Progenitor cell of endocrine pancreas (in vitro differentiated cells): ENCODE measurements around the gene LOXL1. TPM values are rescaled to one million over a fixed set of nuclear protein-coding genes. Genes with fewer than 3 reads are reported as not detected.
"Not testable (repeated sequence)": the region's sequence is repeated elsewhere in the genome, so short reads cannot be mapped to it uniquely, and the experiment has no call there.

ENCODE experiments used
- DNase-seq: peaks from one replicate; pipeline ENCODE4 v3.0.0; 2021; ENCODE audit warnings: low spot score; ENCODE audit not compliant: unreplicated experiment
- H3K27ac Mint-ChIP-seq: 2 replicates; pipeline ENCODE4 v1.8.0; 2021; ENCODE audit warnings: mild to moderate bottlenecking, moderate library complexity, mixed read lengths
- H3K27me3 Mint-ChIP-seq: 2 replicates; pipeline ENCODE4 v1.8.0; 2021; ENCODE audit warnings: mixed read lengths
- H3K36me3 Mint-ChIP-seq: 2 replicates; pipeline ENCODE4 v1.8.0; 2022; ENCODE audit warnings: mixed read lengths; ENCODE audit not compliant: insufficient read depth
- H3K4me1 Mint-ChIP-seq: 2 replicates; pipeline ENCODE4 v1.8.0; 2021; ENCODE audit warnings: low read depth, mixed read lengths
- H3K4me3 Mint-ChIP-seq: 2 replicates; pipeline ENCODE4 v1.8.0; 2021; ENCODE audit warnings: low read depth, mild to moderate bottlenecking, moderate library complexity, mixed read lengths
- H3K9me3 Mint-ChIP-seq: 2 replicates; pipeline ENCODE4 v1.8.0; 2021; ENCODE audit warnings: low read depth, mixed read lengths
- total RNA-seq: library from RNA; stranded (reverse); gene quantifications from 2 replicates; pipeline ENCODE4 v1.2.1, GENCODE V29; 2021
- TF ChIP-seq, protein P1 (sequence below): fragments of 200-600 bp; sonication (generic); IDR thresholded peaks from one replicate; pipeline ENCODE4 v1.5.0; 2021; ENCODE audit warnings: antibody characterized with exemption, mild to moderate bottlenecking; ENCODE audit not compliant: unreplicated experiment

The LOXL1 gene
- total RNA-seq, 1 donor from 2014 or later, result 17.4 TPM

GRCh38 chr15:73965094-73965757, 39.0 kb downstream of the LOXL1 start:
- Mint-ChIP-seq H3K36me3 (no peaks in the 10 kb centered on the region), H3K4me3 (no peak overlapping the region), H3K4me1 (peaks cover 3% of the 10 kb centered on the region), H3K27ac (no peak overlapping the region), H3K9me3 (no peaks in the 10 kb centered on the region), H3K27me3 (peaks cover 7% of the 10 kb centered on the region)
- TF ChIP-seq, protein P1, sequence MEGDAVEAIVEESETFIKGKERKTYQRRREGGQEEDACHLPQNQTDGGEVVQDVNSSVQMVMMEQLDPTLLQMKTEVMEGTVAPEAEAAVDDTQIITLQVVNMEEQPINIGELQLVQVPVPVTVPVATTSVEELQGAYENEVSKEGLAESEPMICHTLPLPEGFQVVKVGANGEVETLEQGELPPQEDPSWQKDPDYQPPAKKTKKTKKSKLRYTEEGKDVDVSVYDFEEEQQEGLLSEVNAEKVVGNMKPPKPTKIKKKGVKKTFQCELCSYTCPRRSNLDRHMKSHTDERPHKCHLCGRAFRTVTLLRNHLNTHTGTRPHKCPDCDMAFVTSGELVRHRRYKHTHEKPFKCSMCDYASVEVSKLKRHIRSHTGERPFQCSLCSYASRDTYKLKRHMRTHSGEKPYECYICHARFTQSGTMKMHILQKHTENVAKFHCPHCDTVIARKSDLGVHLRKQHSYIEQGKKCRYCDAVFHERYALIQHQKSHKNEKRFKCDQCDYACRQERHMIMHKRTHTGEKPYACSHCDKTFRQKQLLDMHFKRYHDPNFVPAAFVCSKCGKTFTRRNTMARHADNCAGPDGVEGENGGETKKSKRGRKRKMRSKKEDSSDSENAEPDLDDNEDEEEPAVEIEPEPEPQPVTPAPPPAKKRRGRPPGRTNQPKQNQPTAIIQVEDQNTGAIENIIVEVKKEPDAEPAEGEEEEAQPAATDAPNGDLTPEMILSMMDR, result no peak
- no peak for DNase-seq

DNA sequence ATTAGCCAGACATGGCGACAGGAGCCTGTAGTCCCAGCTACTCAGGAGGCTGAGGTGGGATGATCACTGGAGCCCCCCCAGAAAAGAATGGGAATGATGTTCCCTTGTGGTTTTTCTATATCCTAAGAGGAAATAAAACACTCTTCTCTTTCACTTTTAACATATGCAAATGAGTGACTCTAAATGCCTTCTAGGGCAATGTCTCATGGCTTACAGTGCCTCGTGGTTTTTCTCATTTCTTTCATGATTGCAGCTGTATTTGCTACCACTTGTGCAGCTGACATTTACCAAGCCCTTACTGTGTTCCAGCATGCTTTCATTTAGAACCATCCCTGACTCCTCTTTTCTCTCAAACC, 39.5 kb downstream of the LOXL1 start:
- peaks cover 3% of the 10 kb centered on the region for H3K4me1 Mint-ChIP-seq
- H3K27me3 Mint-ChIP-seq, result peaks cover 7% of the 10 kb centered on the region

DNA sequence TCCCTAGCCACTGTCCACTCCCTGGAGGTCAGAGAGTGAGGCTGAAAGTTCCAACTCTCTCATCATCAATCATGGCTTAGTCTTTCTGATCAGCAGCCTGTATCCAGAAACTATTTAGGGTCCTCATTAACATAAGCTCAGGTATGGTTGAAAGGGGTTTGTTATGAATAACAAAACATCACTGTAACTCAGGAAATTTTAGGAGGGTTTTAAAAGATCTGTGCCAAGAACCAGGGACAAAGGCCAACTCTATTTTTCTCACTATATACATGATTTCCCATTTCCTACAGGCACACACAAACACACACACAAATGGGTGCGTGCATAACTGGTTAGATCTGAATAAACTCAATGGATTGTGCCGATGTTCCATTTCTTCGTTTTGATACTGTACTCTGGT, 42.2 kb downstream of the LOXL1 start:
- Mint-ChIP-seq H3K4me3 (no peak overlapping the region), H3K36me3 (no peaks in the 10 kb centered on the region), H3K27ac (no peak overlapping the region), H3K27me3 (peaks cover 15% of the 10 kb centered on the region), H3K4me1 (peaks cover 3% of the 10 kb centered on the region), H3K9me3 (no peaks in the 10 kb centered on the region)
- TF ChIP-seq, protein P1, result no peak
- DNase-seq, result no peak

More for the DNA sequence above, 39.5 kb downstream of the LOXL1 start:
- TF ChIP-seq, protein P1, result no peak
- DNase-seq, result no peak
- no peak overlapping the region for H3K4me3 Mint-ChIP-seq
- H3K36me3 Mint-ChIP-seq, result no peaks in the 10 kb centered on the region
- no peaks in the 10 kb centered on the region for H3K9me3 Mint-ChIP-seq
- H3K27ac Mint-ChIP-seq, result peak overlapping the region; percentile 1

DNA sequence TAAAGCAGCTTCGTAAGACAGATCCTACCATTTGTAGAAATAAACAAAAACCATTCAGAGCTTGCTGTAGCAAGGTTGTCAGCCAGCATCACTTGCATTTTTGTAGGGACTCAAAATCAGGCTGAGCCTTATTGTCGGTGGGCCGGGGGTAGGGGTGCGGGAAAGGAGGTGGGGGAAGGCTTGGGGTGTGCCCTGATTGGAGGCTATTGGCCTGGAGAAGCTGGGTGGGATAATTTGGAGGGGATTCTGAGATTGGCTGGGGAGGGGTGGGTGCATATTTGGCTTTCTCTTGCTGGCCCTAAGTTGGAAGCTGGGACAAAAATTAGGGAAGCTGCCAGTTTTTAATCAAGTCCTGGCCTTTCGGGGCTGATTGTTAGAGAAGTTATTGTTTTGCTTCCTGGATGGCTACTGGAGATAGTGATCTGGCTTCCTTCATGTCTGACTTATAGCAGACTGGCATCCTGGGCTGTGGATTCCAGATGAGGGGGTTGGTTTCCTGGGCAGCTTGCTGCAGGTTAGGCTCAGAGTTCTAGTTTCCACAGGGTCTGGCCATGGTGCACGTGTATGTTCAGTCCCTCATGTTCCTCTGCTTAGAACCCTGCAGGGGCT, 43.0 kb downstream of the LOXL1 start:
- Mint-ChIP-seq H3K4me3 (no peak overlapping the region), H3K4me1 (peaks cover 3% of the 10 kb centered on the region), H3K9me3 (no peaks in the 10 kb centered on the region), H3K27me3 (peaks cover 16% of the 10 kb centered on the region), H3K27ac (no peak overlapping the region), H3K36me3 (no peaks in the 10 kb centered on the region)
- no peak for DNase-seq
- TF ChIP-seq, protein P1, result no peak

- Mint-ChIP-seq H3K9me3 (no peaks in the 10 kb centered on the region), H3K4me3 (no peak overlapping the region)
- peak; percentile 75 for DNase-seq
Observed at GRCh38 chr15:73972984-73973682, 46.9 kb downstream of the LOXL1 start.

GRCh38 chr15:73973683-73974200, 47.5 kb downstream of the LOXL1 start:
- H3K4me1 Mint-ChIP-seq, H3K4me3 Mint-ChIP-seq, H3K27ac Mint-ChIP-seq, DNase-seq, H3K36me3 Mint-ChIP-seq, H3K9me3 Mint-ChIP-seq: not testable (repeated sequence)
- H3K27me3 Mint-ChIP-seq, result peaks cover 27% of the 10 kb centered on the region

More at GRCh38 chr15:73972984-73973682, 46.9 kb downstream of the LOXL1 start:
- Mint-ChIP-seq H3K36me3 (no peaks in the 10 kb centered on the region), H3K27ac (no peak overlapping the region), H3K27me3 (peaks cover 27% of the 10 kb centered on the region), H3K4me1 (no peaks in the 10 kb centered on the region)
- TF ChIP-seq, protein P1, result peak; percentile 78

DNA sequence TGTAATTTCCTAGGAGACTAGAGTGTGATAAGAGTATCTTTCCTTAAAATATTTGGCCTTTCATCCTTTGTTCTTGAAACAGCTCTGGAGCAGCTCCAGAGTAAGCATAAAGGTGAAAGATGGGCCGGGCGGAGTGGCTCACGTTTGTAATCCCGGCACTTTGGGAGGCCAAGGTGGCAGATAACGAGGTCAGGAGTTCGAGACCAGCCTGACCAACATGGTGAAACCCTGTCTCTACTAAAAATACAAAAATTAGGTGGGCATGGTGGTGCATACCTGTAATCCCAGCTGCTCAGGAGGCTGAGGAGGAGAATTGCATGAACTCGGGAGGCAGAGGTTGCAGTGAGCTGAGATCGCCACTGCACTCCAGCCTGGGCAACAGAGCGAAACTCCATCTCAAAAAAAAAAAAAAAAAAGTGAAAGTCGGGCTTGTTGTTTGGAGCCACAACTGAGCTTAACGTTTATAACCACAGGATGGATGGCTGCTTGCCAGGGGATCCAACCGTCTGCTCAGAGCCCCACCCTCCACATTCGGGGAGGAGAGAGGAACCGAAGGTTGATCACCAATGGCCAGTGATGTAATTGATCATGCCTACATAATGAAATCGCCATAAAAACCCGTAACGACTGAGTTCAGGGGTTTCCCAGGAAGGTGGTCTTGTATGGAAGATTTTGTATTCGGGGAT, 49.3 kb downstream of the LOXL1 start:
- H3K27ac Mint-ChIP-seq, H3K4me3 Mint-ChIP-seq, DNase-seq, H3K4me1 Mint-ChIP-seq, H3K36me3 Mint-ChIP-seq, H3K9me3 Mint-ChIP-seq: not testable (repeated sequence)
- peaks cover 30% of the 10 kb centered on the region for H3K27me3 Mint-ChIP-seq
